HG03354 (cell line): ENCODE results near the gene ZBTB20.

Experiments used
- ATAC-seq: cut with Tn5 transposase; IDR thresholded peaks from one replicate; pipeline ENCODE4 v1.9.1; 2021; ENCODE audit warnings: mild to moderate bottlenecking; ENCODE audit not compliant: unreplicated experiment, poor library complexity, severe bottlenecking

Gene ZBTB20

GRCh38 chr3:114351123-114351821, 795.8 kb downstream of the ZBTB20 start:
- ATAC-seq, result no peak

GRCh38 chr3:114350690-114351089, 796.4 kb downstream of the ZBTB20 start:
- ATAC-seq, result no peak

GRCh38 chr3:114350271-114350670, 796.8 kb downstream of the ZBTB20 start:
- ATAC-seq, result no peak

- ATAC-seq, result no peak
Measured at GRCh38 chr3:114344492-114344891, 802.6 kb downstream of the ZBTB20 start.

- ATAC-seq, result no peak
Measured at GRCh38 chr3:114338651-114339357, 808.3 kb downstream of the ZBTB20 start.

GRCh38 chr3:114336857-114337256, 810.2 kb downstream of the ZBTB20 start:
- no peak for ATAC-seq

GRCh38 chr3:114336122-114336697, 810.9 kb downstream of the ZBTB20 start:
- ATAC-seq, result no peak

- ATAC-seq, result no peak
Measured at GRCh38 chr3:114333923-114334240, 813.2 kb downstream of the ZBTB20 start.

- no peak for ATAC-seq
Measured at GRCh38 chr3:114333180-114333922, 813.7 kb downstream of the ZBTB20 start.

- peak; percentile 57 for ATAC-seq
Measured at GRCh38 chr3:114332342-114333179, 814.5 kb downstream of the ZBTB20 start.

- no peak for ATAC-seq
Measured at GRCh38 chr3:114331710-114332109, 815.4 kb downstream of the ZBTB20 start.

GRCh38 chr3:114331007-114331406, 816.1 kb downstream of the ZBTB20 start:
- ATAC-seq, result no peak

GRCh38 chr3:114329823-114330222, 817.3 kb downstream of the ZBTB20 start:
- ATAC-seq, result no peak

- ATAC-seq, result no peak
Measured at GRCh38 chr3:114328345-114328744, 818.7 kb downstream of the ZBTB20 start.

- ATAC-seq, result no peak
Measured at GRCh38 chr3:114327665-114328064, 819.4 kb downstream of the ZBTB20 start.

- ATAC-seq, result peak; percentile 78
Measured at GRCh38 chr3:114323546-114324254, 823.4 kb downstream of the ZBTB20 start.

GRCh38 chr3:114320246-114320645, 826.8 kb downstream of the ZBTB20 start:
- no peak for ATAC-seq

- no peak for ATAC-seq
Measured at GRCh38 chr3:114319453-114319852, 827.6 kb downstream of the ZBTB20 start.

GRCh38 chr3:114318295-114318694, 828.8 kb downstream of the ZBTB20 start:
- no peak for ATAC-seq
